Measurements from ENCODE around the gene KIRREL3.
"Not testable (repeated sequence)": the region's sequence is repeated elsewhere in the genome, so short reads cannot be mapped to it uniquely, and the experiment has no call there.

The KIRREL3 gene

DNA sequence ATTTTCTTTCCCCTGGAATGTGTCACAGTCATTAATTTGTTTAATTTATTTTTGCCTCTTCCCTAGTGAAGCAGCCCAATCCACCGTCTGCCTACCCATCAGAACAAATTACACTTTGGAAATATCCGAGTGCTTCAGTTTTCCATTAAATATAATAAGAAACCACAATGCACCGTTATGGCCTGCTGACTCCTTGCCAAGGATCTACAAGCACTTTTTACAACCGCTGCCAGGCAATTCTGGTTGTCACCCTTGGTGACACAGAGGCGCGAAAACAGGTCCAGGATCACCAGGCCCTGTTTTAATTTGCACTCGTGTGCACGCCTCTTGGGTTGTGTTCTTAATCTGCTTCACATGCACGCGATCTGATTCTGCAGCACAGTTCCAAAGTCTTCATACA, 43.9 kb downstream of the KIRREL3 start:
- no peak overlapping the region for H3K9ac ChIP-seq (ENCODE audit: low read depth, low read length)
- no peaks in the 10 kb centered on the region for H3K4me1 ChIP-seq (ENCODE audit: insufficient read depth, low read length)
- H3K36me3 ChIP-seq (ENCODE audit: insufficient read depth, low read length) = no peaks in the 10 kb centered on the region; the same call in 1 of the 2 replicates
- H3K9me3 ChIP-seq (ENCODE audit: control insufficient read depth, insufficient read depth, low read length) = no peaks in the 10 kb centered on the region

DNA sequence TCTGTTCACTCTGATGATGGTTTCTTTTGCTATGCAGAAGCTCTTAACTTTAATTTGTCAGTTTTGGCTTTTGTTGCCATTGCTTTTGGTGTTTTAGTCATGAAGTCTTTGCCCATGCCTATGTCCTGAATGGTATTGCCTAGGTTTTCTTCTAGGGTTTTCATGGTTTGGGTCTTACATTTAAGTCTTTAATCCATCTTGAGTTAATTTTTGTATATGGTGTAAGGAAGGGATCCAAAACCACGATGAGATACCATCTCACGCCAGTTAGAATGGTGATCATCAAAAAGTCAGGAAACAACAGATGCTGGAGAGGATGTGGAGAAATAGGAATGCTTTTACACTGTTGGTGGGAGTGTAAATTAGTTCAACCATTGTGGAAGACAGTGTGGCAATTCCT, 48.0 kb downstream of the KIRREL3 start:
- not testable (repeated sequence) for H3K36me3 ChIP-seq (ENCODE audit: insufficient read depth, low read length); H3K9ac ChIP-seq (ENCODE audit: low read depth, low read length); H3K9me3 ChIP-seq (ENCODE audit: control insufficient read depth, insufficient read depth, low read length); H3K4me1 ChIP-seq (ENCODE audit: insufficient read depth, low read length)

DNA sequence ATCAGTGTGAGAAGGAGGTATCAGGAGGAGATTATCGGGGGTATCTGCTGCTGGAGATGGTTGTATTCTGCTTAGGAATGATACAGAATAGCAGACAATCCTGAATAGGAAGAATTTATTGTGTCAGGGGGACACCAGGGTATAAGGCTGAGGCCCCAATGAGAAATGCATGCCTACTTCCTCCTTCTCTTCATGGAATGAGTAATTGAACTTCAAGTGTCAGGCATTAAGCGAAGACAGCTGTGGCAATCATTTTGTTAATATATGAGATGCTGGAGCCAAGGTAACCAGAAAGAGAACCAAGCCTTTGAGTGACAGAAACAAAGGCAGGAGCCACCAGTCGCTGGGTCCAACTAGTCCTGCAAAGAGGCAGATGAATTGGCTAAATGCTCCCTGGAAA, 49.1 kb downstream of the KIRREL3 start:
- Histone ChIP-seq H3K36me3 (ENCODE audit: insufficient read depth, low read length) (no peaks in the 10 kb centered on the region; the same call in 1 of the 2 replicates), H3K4me1 (ENCODE audit: insufficient read depth, low read length) (no peaks in the 10 kb centered on the region), H3K9ac (ENCODE audit: low read depth, low read length) (no peak overlapping the region), H3K9me3 (ENCODE audit: control insufficient read depth, insufficient read depth, low read length) (no peaks in the 10 kb centered on the region)

DNA sequence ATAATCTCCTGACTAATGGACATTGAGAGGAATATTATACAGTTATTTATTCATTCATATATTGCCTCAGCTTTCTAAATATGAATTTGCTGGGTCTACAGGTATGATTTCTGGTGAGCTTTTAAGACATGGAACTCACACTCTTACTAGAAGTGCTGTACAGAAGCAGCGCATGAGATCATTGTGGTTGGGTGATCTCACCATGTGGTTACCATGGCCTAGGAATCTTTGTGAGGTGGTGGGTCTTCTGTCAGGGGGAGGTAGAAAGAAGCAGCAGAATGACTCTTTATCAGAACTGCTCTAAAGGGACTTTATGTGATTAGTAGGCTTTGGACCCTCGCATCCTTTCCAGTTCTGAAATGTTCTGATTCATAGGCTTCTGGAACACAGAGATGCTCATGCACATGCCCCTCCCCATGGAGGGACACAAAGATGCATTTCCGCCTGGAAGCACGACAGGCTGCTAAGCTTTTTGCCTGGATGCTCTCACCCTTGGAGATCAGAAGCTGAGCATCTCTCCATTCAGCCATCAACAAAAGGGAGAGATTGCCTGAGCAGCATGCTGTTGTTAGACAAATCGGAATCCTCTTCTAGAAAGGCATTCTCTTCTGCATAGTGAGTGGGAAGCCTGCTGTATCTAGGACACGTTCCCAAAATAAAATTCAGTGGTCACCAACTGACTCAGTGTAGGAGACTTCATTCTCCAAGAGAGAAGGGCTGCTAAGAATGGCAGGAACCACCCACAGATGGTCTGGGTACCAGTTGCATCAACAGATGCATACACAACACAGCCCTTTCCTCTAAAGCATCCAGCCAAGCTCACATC, 51.3 kb downstream of the KIRREL3 start:
- Histone ChIP-seq H3K9me3 (ENCODE audit: control insufficient read depth, insufficient read depth, low read length) (no peaks in the 10 kb centered on the region), H3K4me1 (ENCODE audit: insufficient read depth, low read length) (no peaks in the 10 kb centered on the region), H3K9ac (ENCODE audit: low read depth, low read length) (no peak overlapping the region), H3K36me3 (ENCODE audit: insufficient read depth, low read length) (no peaks in the 10 kb centered on the region)

DNA sequence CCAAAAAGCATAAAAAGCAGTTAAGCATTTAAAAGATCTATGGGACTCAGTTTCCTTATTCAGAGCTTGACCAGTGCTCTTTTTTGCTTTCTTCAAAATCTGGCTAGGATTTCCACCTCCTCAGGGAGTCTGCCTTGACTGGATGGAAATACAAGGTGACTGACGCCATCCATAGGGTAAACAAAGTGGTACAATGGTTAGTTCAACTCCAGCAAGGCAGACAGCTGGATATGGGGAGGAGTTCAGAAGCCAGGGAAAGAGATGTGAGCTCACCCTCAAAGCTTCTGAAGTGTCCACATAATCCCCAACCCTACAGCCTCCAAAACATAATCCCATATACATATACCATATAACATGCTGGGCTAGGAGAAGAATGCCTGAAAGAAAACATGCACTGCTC, 52.0 kb downstream of the KIRREL3 start:
- no peak overlapping the region for H3K9ac ChIP-seq (ENCODE audit: low read depth, low read length)
- H3K36me3 ChIP-seq (ENCODE audit: insufficient read depth, low read length) = no peaks in the 10 kb centered on the region

DNA sequence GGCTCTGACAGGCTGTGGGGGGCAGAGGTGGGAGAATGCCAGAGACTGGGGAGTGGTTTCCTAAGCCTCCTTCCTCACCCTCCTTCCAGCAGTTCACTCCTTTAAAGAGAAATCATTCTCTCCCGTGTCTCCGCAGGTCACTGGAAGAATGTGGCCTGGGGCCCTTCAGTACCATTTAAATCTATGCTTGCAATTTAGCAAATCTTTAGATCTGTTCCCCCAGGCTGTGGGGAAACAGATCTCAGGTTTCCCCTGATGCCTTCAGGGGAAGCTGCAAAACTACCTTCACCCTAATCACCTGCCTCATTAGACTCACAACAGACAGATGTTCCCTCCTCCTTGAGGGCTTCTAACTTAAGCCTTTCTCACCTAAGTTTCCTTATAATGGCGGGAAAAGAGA, 55.3 kb downstream of the KIRREL3 start:
- Histone ChIP-seq H3K9ac (ENCODE audit: low read depth, low read length) (no peak overlapping the region), H3K4me1 (ENCODE audit: insufficient read depth, low read length) (no peaks in the 10 kb centered on the region), H3K36me3 (ENCODE audit: insufficient read depth, low read length) (no peaks in the 10 kb centered on the region), H3K9me3 (ENCODE audit: control insufficient read depth, insufficient read depth, low read length) (no peaks in the 10 kb centered on the region)

More for the DNA sequence above, 52.0 kb downstream of the KIRREL3 start:
- Histone ChIP-seq H3K9me3 (ENCODE audit: control insufficient read depth, insufficient read depth, low read length) (no peaks in the 10 kb centered on the region), H3K4me1 (ENCODE audit: insufficient read depth, low read length) (no peaks in the 10 kb centered on the region)

DNA sequence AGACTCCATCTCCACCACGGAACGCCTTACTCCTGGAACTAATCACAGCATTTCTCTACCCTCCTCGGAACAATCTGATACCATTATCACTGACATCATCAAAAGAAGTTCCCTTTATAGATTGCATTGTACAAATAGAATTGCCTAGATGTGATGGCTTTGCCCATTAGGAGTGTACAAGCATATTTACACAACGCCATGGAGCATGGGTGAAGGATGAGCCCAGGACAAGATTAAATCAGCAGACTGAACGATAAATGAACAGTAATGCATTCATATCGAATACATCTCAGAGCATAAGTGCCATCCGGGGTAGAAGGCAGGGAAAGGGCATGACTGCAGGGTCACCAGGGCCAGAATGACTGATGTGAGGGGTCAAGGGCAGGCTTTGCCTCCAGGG, 57.3 kb downstream of the KIRREL3 start:
- Histone ChIP-seq H3K9me3 (ENCODE audit: control insufficient read depth, insufficient read depth, low read length) (no peaks in the 10 kb centered on the region), H3K9ac (ENCODE audit: low read depth, low read length) (no peak overlapping the region), H3K36me3 (ENCODE audit: insufficient read depth, low read length) (no peaks in the 10 kb centered on the region), H3K4me1 (ENCODE audit: insufficient read depth, low read length) (no peaks in the 10 kb centered on the region)

DNA sequence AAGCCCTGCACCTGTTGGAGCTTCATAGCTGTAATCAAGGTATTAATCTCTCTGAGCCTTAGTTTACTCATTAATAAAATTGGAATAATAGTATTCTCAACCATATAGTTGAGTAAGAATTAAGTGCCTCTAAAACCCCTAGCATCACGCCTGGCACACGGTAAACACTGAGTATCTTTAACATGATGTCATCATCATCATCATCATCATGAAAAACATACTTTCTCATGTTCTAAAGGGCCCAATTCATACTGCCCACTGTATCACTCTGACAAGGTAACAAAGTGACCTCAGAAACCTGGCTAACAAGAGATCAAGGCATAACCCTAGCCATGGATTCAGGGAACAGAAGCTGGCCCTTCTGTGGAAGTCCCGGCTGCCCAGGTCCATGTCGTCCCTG, 58.4 kb downstream of the KIRREL3 start:
- H3K9ac ChIP-seq (ENCODE audit: low read depth, low read length) = no peak overlapping the region
- H3K4me1 ChIP-seq (ENCODE audit: insufficient read depth, low read length) = no peaks in the 10 kb centered on the region
- no peaks in the 10 kb centered on the region for H3K36me3 ChIP-seq (ENCODE audit: insufficient read depth, low read length)
- H3K9me3 ChIP-seq (ENCODE audit: control insufficient read depth, insufficient read depth, low read length) = no peaks in the 10 kb centered on the region

DNA sequence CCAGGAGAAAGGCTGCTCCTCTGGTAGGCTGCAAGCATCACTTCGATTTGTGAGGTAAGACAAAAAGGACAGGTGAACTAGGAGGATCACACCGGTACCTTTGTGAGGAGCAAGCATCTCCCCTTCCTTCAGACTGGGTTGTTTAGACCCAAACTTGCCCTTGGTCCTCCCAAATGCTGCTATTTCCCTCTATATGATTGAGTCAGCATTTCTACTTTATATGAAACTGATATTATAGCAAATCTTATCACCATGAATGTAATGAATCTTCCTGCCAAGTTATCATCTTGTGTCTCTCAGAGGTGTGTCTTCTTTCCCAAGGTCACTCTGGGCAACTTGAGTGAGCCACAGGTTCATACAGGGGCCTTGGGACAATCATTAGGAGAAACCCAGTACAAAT, 61.0 kb downstream of the KIRREL3 start:
- no peaks in the 10 kb centered on the region for H3K36me3 ChIP-seq (ENCODE audit: insufficient read depth, low read length)
- H3K4me1 ChIP-seq (ENCODE audit: insufficient read depth, low read length) = no peaks in the 10 kb centered on the region
- H3K9me3 ChIP-seq (ENCODE audit: control insufficient read depth, insufficient read depth, low read length) = no peaks in the 10 kb centered on the region
- no peak overlapping the region for H3K9ac ChIP-seq (ENCODE audit: low read depth, low read length)

DNA sequence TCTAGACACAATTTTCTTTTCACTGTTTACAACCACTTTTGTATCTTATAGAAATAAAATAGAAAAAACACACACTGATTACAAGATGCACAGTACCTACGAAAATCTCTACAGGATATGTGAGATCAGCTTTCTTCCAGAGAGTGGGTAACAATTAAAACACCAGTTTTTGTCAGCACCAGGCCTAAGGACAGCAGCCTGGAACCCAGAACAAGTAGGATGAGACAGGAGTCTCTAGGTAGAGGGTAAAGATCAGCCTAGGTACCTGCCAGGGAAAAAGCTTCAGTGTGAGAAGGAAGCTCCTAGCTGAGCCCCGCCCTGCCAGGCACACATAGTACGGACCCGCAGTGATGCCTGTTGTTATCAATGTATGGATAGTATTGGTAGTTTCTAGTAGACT, 61.9 kb downstream of the KIRREL3 start:
- Histone ChIP-seq H3K9ac (ENCODE audit: low read depth, low read length) (no peak overlapping the region), H3K4me1 (ENCODE audit: insufficient read depth, low read length) (no peaks in the 10 kb centered on the region), H3K9me3 (ENCODE audit: control insufficient read depth, insufficient read depth, low read length) (no peaks in the 10 kb centered on the region), H3K36me3 (ENCODE audit: insufficient read depth, low read length) (no peaks in the 10 kb centered on the region)

DNA sequence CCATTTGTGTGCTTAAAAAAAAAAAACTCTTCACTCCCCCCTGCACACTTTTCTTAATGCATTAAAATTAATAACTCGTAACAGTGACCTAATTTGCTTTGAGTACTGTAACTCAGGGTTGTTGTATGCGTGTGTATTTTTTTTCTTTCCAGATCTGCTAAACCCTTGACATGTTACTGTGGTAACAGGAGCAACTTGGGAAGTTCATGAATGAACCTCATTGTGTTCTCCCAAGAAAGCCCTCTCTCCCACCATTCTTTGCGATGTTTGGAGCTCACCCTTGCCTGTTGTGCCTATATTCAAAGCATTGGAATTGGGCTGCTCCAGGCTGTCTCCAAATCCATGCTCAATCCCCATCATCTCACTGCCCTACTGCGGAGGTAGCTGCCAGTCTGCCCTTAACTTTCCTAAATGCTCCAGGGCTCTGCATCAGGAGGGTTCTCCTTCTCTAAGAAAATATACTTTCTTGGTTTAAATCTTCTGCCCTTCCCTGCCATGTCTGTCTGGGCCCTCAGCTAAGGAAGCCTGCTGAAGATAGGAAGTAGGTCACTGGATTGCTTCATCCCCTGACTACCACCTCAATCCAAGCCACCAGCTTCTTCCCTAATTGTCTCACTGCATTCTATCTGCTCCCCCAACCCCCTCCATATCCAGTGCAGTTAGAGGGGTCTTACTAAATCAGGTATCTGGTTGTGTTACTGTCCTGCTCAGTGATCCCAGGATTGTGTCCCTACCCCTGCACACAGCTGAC, 70.3 kb downstream of the KIRREL3 start:
- Histone ChIP-seq H3K9ac (ENCODE audit: low read depth, low read length) (no peak overlapping the region), H3K36me3 (ENCODE audit: insufficient read depth, low read length) (no peaks in the 10 kb centered on the region), H3K9me3 (ENCODE audit: control insufficient read depth, insufficient read depth, low read length) (no peaks in the 10 kb centered on the region), H3K4me1 (ENCODE audit: insufficient read depth, low read length) (0 out of 2 replicates have a peak, but pooled peaks cover 5% of the 10 kb centered on the region)

DNA sequence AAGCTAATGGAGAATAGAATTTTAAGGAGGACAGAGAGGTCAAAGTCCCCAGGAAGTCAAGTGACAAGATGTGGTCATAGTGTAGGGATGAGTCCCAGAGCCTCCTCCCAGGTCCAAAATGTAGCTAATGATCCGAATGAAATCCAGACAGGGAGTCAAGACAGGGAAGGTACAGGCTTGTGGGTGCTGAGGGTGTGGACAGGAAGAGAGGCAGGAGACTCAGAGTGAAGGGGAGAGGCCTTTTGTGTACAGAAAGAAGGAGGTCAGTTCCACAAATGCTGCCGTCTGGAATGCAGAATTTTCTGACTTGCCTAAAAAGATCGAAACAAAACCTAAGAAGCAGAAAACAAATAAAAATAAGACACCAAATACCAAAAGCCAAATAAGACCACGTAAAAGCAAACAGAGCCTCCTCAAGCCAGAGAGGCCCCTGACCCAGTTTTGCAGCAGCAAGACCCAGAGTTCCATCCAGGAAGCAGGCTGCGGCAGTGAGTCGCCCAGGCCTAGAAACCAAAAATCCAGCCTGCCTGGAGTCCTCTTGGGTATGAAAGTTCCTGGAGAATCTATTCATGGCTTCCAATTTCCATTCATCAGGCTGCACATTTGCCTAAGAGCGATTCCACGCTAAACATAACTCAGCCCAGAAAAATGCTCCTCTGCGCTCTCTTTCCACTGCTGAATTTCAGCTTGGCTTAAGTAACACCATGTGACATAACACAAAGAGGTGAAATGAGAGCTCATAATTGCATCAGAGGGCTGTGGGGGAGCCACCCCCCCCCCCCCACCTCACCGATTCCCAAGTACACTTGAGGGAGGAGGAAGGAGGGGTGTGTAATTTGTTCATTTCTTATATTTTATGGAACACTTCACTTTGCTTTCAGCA, 71.2 kb downstream of the KIRREL3 start:
- H3K9me3 ChIP-seq (ENCODE audit: control insufficient read depth, insufficient read depth, low read length) = no peaks in the 10 kb centered on the region
- no peak overlapping the region for H3K9ac ChIP-seq (ENCODE audit: low read depth, low read length)
- H3K36me3 ChIP-seq (ENCODE audit: insufficient read depth, low read length) = no peaks in the 10 kb centered on the region
- 0 out of 2 replicates have a peak, but pooled peaks cover 5% of the 10 kb centered on the region for H3K4me1 ChIP-seq (ENCODE audit: insufficient read depth, low read length)

DNA sequence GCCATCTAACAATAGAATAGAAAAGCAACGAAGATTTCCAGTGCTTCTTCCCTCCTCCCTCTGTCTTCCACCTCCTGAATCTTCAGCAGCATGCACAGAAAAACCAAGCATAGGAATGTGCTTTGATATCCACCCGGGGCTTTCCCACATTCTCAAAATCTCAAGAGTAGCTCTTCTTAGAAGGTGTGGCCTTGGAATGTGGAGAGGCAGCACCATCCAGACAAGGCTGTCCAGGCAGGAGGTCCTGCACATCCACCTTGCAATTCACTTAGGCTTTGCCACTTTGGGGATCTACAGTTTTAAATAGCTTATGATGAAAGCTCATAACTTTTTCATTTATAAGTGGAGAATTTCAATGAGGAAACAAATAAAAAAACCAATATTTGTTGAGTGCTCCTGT, 72.9 kb downstream of the KIRREL3 start:
- Histone ChIP-seq H3K4me1 (ENCODE audit: insufficient read depth, low read length) (0 out of 2 replicates have a peak, but pooled peaks cover 5% of the 10 kb centered on the region), H3K9me3 (ENCODE audit: control insufficient read depth, insufficient read depth, low read length) (no peaks in the 10 kb centered on the region), H3K9ac (ENCODE audit: low read depth, low read length) (no peak overlapping the region), H3K36me3 (ENCODE audit: insufficient read depth, low read length) (no peaks in the 10 kb centered on the region)

DNA sequence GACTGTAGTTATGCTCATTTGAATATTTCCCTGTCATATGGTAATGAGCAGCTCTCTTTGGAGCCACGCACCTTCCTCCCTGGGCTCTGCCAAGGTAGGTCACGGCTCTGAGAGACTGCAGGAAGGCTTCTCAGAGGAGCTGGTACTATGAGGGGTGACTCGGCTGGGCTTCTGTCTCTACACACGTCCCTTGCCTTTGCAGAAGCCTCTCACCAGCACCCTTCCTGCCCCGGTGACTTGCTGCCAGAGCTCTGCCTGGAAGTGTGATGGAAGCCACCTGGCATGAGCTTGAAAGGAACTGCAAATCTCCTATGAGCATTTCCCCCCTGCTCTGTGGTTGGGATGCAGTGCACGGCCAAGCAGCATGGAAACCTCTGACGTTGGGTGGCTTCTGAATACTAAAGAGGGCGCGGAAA, 74.2 kb downstream of the KIRREL3 start:
- Histone ChIP-seq H3K36me3 (ENCODE audit: insufficient read depth, low read length) (no peaks in the 10 kb centered on the region), H3K9ac (ENCODE audit: low read depth, low read length) (no peak overlapping the region), H3K4me1 (ENCODE audit: insufficient read depth, low read length) (0 out of 2 replicates have a peak, but pooled peaks cover 5% of the 10 kb centered on the region), H3K9me3 (ENCODE audit: control insufficient read depth, insufficient read depth, low read length) (no peaks in the 10 kb centered on the region)
